Endothelial cell of umbilical vein (primary cell): ENCODE data around the gene GLMN. TPM values are rescaled to one million over a fixed set of nuclear protein-coding genes. Genes with fewer than 3 reads are reported as not detected.

Experiments
- BruUV-seq: library from RNA; stranded (reverse); fragments of 400-500 nt; replicated peaks from 2 replicates; lab custom pipeline; 2021; lab: Mats Ljungman, UMichigan
- CTCF ChIA-PET: fragments of 300-600, 350-600 bp; sonication (Branson Sonifier 250); formaldehyde crosslinking; loops from one replicate; lab custom pipeline; 2021; ENCODE audit warnings: antibody characterized with exemption, inconsistent platforms; lab: Charles Lee
- POLR2A ChIA-PET: fragments of 300-600, 350-600 bp; sonication (Branson Sonifier 250); formaldehyde crosslinking; loops from one replicate; lab custom pipeline; 2021; ENCODE audit warnings: antibody characterized with exemption, inconsistent platforms; lab: Charles Lee
- DNase-seq: peaks from one replicate; pipeline ENCODE4 v3.0.0-alpha.2; 2011; ENCODE audit warnings: low read depth, low spot score
- FAIRE-seq: peaks from 2 replicates; lab custom pipeline; 2011; peaks lifted over from hg19 to GRCh38; lab: Jason Lieb, UNC
- H2AFZ ChIP-seq: 2 replicates; pipeline ENCODE4 v1.6.0; 2012; ENCODE audit warnings: low read depth, low read length, control low read depth, inconsistent platforms
- H3K27ac ChIP-seq: 2 replicates; pipeline ENCODE4 v1.5.1; 2011; ENCODE audit warnings: low read depth, mild to moderate bottlenecking, control low read depth, low read length, moderate library complexity; ENCODE audit not compliant: insufficient read depth
- H3K27me3 ChIP-seq, 2 experiments: 2 replicates each; pipeline versions ENCODE4 v1.6.0 to v1.6.1; 2011; ENCODE audit warnings: low read length in 2 of 2, mixed read lengths in 1 of 2; ENCODE audit not compliant: control insufficient read depth in 2 of 2, insufficient read depth in 2 of 2
- H3K36me3 ChIP-seq, 2 experiments: 2 replicates in 1 of 2; 3 replicates in 1 of 2; pipeline ENCODE4 v1.5.1; 2011; ENCODE audit warnings: low read length in 2 of 2, mild to moderate bottlenecking in 1 of 2, moderate library complexity in 1 of 2; ENCODE audit not compliant: control insufficient read depth in 2 of 2, insufficient read depth in 2 of 2; ENCODE audit errors: extremely low read depth in 1 of 2
- H3K4me1 ChIP-seq: 3 replicates; pipeline ENCODE4 v1.5.1; 2011; ENCODE audit warnings: mild to moderate bottlenecking, low read length; ENCODE audit not compliant: control insufficient read depth, insufficient read depth; ENCODE audit errors: extremely low read depth
- H3K4me2 ChIP-seq: 2 replicates; pipeline ENCODE4 v1.6.1; 2011; ENCODE audit warnings: low read length, control low read depth, mixed read lengths; ENCODE audit not compliant: insufficient read depth
- H3K4me3 ChIP-seq, 3 experiments: fragments of 200-600 bp in 1 of 3; sonication (generic), shearing (Covaris generic) in 1 of 3; replicated peaks in 1 of 3; 2 replicates each; pipeline ENCODE4 v1.5.1; 2011 to 2016; ENCODE audit warnings: control low read depth in 3 of 3, low read length in 3 of 3, mild to moderate bottlenecking in 2 of 3, inconsistent platforms in 1 of 3, low read depth in 1 of 3, moderate library complexity in 1 of 3; ENCODE audit not compliant: insufficient read depth in 1 of 3
- H3K79me2 ChIP-seq: 2 replicates; pipeline ENCODE4 v1.6.0; 2012; ENCODE audit warnings: low read length, inconsistent platforms; ENCODE audit not compliant: control insufficient read depth, insufficient read depth
- H3K9ac ChIP-seq: replicated peaks from 2 replicates; pipeline ENCODE3; 2011; ENCODE audit warnings: low read length, control low read depth; ENCODE audit not compliant: insufficient read depth; ENCODE audit errors: extremely low read depth
- H3K9me1 ChIP-seq: replicated peaks from 3 replicates; pipeline ENCODE4 v1.6.0; 2011; ENCODE audit warnings: mild to moderate bottlenecking, low read length; ENCODE audit not compliant: control insufficient read depth, insufficient read depth; ENCODE audit errors: extremely low read depth
- H3K9me3 ChIP-seq: replicated peaks from 2 replicates; pipeline ENCODE4 v1.5.1; 2012; ENCODE audit warnings: low read length, inconsistent platforms; ENCODE audit not compliant: control insufficient read depth, insufficient read depth
- H4K20me1 ChIP-seq: replicated peaks from 2 replicates; pipeline ENCODE3; 2011; ENCODE audit warnings: mild to moderate bottlenecking, low read length; ENCODE audit not compliant: control insufficient read depth, insufficient read depth; ENCODE audit errors: extremely low read depth
- EZH2 ChIP-seq: IDR thresholded peaks from 2 replicates; pipeline ENCODE4 v1.6.1; 2012; ENCODE audit warnings: borderline replicate concordance, low read depth, mild to moderate bottlenecking, moderate library complexity, low read length, inconsistent platforms; ENCODE audit not compliant: severe bottlenecking
- FOS ChIP-seq: IDR thresholded peaks from 2 replicates; pipeline ENCODE4 v1.6.1; 2011; ENCODE audit warnings: mild to moderate bottlenecking, low read length, moderate library complexity, borderline replicate concordance; ENCODE audit not compliant: insufficient read depth
- GATA2 ChIP-seq: IDR thresholded peaks from 2 replicates; pipeline ENCODE4 v1.7.0; 2011; ENCODE audit warnings: low read depth, mild to moderate bottlenecking, moderate library complexity, mixed read lengths, low read length; ENCODE audit not compliant: insufficient read length, insufficient read depth
- JUN ChIP-seq: IDR thresholded peaks from 2 replicates; pipeline ENCODE4 v1.6.1; 2011; ENCODE audit warnings: borderline replicate concordance, low read depth; ENCODE audit not compliant: insufficient read length, insufficient read depth
- MYC ChIP-seq: IDR thresholded peaks from one replicate; pipeline ENCODE4 v1.6.1; 2011; ENCODE audit warnings: mild to moderate bottlenecking, low read depth, low read length
- POLR2A ChIP-seq: IDR thresholded peaks from 2 replicates; pipeline ENCODE4 v1.6.1; 2012; ENCODE audit warnings: low read depth, mild to moderate bottlenecking, control low read depth, low read length
- POLR2AphosphoS5 ChIP-seq: IDR thresholded peaks from 2 replicates; pipeline ENCODE4 v1.6.1; 2012; ENCODE audit warnings: low read depth, mild to moderate bottlenecking, control low read depth, low read length, moderate library complexity; ENCODE audit not compliant: insufficient read depth
- dilution Hi-C: fragments of 300-500 bp; cut with MboI; formaldehyde crosslinking; loops from one replicate; pipeline ENCODE4 v1.15.0; 2019; ENCODE audit warnings: low sequenced_read_pairs; ENCODE audit not compliant: extremely low pct_ligation_motif_present
- intact Hi-C: fragments of 100-400 bp; cut with micrococcal nuclease; formaldehyde crosslinking; loops from one replicate; pipeline ENCODE4 v1.10.0; 2022
- polyA plus RNA-seq, 4 experiments: library from polyadenylated mRNA; depleted of rRNA in 3 of 4; stranded (reverse) in 3 of 4; unstranded in 1 of 4; fragments of >200 nt; gene quantifications; 2 replicates each; pipeline versions ENCODE4 v1.2.1 to v1.2.3, GENCODE V29; 2011 to 2012; ENCODE audit warnings: missing spikeins in 1 of 4
- total RNA-seq: library from RNA; stranded (reverse); gene quantifications from 2 replicates; pipeline ENCODE4 v1.2.3, GENCODE V29; 2021
- TF ChIP-seq, protein P1 (sequence below), 2 donors: IDR thresholded peaks; 1 replicate in 1 of 2; 2 replicates in 1 of 2; pipeline ENCODE4 v1.5.1; 2011; ENCODE audit warnings: low read length in 2 of 2, mild to moderate bottlenecking in 2 of 2, moderate library complexity in 2 of 2, control low read depth in 1 of 2, inconsistent platforms in 1 of 2, low read depth in 1 of 2; ENCODE audit not compliant: insufficient read depth in 1 of 2; ENCODE audit errors: extremely low read depth in 1 of 2
- TF ChIP-seq, protein P2 (sequence below): IDR thresholded peaks from 2 replicates; pipeline ENCODE4 v1.6.1; 2011; ENCODE audit not compliant: insufficient read depth, insufficient read length

GLMN gene
- total and polyA plus RNA-seq, 2 donors (not counting 3 experiments of a cell fraction or from before 2014, with no cell fraction given), result 2.4 to 13.2 TPM

DNA sequence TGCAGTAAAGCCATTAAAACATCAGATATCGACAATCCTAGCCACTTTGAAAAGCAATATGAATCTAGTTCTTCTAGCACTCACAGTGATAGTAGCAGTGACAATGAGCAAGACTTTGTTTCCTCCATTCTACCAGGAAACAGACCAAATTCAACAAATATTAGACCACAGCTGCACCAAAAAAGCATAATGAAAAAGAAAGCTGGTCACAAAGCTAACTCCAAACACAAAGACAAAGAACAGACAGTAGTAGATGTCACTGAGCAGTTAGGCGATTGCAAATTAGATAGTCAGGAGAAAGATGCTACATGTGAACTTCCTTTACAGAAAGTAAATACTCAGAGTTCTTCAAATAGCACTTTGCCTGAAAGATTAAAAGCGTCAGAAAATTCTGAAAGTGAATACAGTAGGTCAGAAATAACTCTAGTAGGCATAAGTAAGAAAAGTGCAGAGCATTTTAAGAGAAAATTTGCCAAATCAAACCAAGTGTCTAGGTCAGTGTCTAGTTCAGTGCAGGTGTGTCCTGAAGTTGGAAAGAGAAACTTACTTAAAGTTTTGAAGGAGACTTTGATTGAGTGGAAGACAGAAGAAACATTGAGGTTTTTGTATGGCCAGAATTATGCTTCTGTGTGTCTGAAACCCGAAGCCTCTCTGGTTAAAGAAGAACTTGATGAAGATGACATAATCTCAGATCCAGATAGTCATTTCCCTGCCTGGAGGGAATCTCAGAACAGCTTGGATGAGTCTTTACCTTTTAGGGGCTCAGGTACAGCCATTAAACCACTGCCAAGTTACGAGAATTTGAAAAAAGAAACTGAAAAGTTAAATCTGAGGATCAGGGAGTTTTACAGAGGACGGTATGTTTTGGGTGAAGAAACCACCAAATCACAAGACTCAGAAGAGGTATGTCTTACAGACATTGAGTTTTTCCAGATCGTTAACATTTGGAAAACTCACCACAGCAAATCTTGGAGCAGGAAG, 25.0 kb upstream of the GLMN start:
- peak; percentile 8 for FAIRE-seq

More for the DNA sequence above, 25.0 kb upstream of the GLMN start:
- Histone ChIP-seq H3K9me1 (no peaks in the 10 kb centered on the region), H3K4me2 (no peak overlapping the region), H2AFZ (no peak overlapping the region), H3K4me3 (no peak overlapping the region), H3K27me3 (no peaks in the 10 kb centered on the region), H3K9ac (no peak overlapping the region), H3K9me3 (no peaks in the 10 kb centered on the region), H3K4me1 (no peaks in the 10 kb centered on the region), H3K79me2 (no peaks in the 10 kb centered on the region), H4K20me1 (no peaks in the 10 kb centered on the region), H3K27ac (no peak overlapping the region), H3K36me3 (peaks cover 6 to 13% of the 10 kb centered on the region in 2 experiments)
- TF ChIP-seq JUN, result no peak
- TF ChIP-seq POLR2A, result no peak
- TF ChIP-seq, protein P1, sequence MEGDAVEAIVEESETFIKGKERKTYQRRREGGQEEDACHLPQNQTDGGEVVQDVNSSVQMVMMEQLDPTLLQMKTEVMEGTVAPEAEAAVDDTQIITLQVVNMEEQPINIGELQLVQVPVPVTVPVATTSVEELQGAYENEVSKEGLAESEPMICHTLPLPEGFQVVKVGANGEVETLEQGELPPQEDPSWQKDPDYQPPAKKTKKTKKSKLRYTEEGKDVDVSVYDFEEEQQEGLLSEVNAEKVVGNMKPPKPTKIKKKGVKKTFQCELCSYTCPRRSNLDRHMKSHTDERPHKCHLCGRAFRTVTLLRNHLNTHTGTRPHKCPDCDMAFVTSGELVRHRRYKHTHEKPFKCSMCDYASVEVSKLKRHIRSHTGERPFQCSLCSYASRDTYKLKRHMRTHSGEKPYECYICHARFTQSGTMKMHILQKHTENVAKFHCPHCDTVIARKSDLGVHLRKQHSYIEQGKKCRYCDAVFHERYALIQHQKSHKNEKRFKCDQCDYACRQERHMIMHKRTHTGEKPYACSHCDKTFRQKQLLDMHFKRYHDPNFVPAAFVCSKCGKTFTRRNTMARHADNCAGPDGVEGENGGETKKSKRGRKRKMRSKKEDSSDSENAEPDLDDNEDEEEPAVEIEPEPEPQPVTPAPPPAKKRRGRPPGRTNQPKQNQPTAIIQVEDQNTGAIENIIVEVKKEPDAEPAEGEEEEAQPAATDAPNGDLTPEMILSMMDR (IDR thresholded peaks at IDR 0.05; ENCODE audit: extremely low read depth in 1 of 2, insufficient read depth in 1 of 2, low read depth in 1 of 2, low read length in 2 of 2), result no peak
- TF ChIP-seq FOS, result no peak
- no peak for TF ChIP-seq EZH2
- no peak for TF ChIP-seq POLR2AphosphoS5
- TF ChIP-seq, protein P2, sequence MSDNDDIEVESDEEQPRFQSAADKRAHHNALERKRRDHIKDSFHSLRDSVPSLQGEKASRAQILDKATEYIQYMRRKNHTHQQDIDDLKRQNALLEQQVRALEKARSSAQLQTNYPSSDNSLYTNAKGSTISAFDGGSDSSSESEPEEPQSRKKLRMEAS, result no peak
- no peak for TF ChIP-seq GATA2
- TF ChIP-seq MYC, result no peak
- CTCF ChIA-PET, result interaction anchor here (1.8 kb wide), 1 partner anchor 13 kb away, joined by 4 read pairs; no protein-coding TSS in a partner anchor
- POLR2A ChIA-PET, result no interaction called here
- BruUV-seq, result no TSS peak
- dilution Hi-C loops, result no loop called here
- intact Hi-C loops, result no loop called here
- no peak for DNase-seq
